Stimulated activated CD4-positive, alpha-beta T cell treated with anti-CD3 and anti-CD28 coated beads, Interleukin-4, amount 100 ng/mL, for 1 hour (primary cell): ENCODE data around the gene SLC24A3.

Experiments
- DNase-seq: peaks from one replicate; pipeline ENCODE4 v3.0.0-alpha.2; 2020

SLC24A3 gene

DNA sequence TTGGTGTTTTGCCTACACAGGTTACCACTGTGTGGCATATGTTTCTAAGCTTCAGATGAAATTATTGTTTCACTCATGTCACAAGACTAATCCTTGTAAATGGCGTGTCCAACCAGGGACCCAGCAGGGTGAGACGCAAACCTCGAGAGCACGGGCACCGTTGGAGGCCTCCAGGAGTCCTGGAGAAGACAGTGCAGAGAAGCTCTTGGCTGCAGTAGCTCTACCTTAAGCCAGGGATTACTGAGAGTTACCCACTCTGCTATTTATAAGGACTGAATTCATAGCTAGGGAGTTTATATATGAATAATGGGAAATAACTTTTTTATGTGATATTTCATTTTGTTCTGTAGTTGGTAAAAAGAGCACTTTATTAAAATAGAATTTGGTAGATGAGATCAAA, 137.4 kb downstream of the SLC24A3 start:
- DNase-seq = no peak

DNA sequence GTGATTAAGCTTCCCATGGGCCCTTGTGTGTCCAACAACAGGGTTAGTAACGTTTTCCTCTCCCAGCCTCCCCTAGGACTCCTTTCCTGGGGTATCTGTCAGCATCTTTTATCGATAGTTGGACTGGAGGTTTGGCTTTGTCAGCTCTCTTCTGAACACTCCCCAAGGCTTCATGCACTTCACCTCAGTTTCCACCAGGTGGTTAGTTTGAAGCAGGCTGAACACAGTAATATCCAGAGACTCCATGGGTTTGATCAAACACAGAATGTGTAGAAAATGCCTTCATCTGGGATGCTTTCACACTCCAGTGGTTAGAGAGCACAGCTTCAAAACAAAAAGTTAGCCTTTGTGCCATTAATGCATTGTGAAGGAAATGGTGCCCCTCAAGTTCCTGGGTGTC, 139.1 kb downstream of the SLC24A3 start:
- DNase-seq = no peak

DNA sequence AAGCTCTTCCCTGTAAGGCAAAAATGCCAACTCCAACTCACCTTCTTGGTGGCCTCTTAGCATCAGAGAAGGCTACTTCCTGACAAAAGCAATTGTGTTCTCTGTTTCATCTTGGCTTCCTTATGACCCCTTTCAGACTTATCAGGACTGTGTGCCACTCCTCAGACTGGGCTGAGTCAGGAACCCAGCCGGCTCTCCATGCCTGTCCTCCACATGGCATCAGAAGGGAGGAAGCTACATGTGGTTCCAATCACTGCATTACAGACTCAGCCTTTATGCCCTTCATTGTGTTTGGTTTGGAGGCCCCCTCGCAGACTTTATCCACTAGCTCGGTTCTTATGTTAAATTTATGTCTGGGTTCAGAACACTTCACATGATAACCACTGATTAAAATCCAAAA, 142.5 kb downstream of the SLC24A3 start:
- no peak for DNase-seq

DNA sequence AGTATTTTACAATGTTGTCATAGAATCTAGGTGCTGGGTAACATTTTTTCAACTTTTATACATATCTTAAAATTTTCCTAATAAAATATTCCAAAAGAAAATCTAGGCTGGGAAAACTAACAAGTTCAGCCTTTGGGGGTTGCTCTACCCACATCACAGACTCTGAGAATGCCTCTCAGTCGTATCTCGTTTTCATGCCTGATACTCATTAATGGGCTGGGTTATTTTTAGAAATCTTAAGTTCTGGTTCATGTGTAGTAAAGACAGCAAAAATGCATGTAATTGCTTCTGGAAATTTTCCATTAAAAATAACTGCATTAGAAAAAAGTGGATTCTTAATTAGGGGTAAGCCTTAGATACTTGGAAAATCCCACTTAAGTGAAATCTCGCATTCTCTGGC, 149.3 kb downstream of the SLC24A3 start:
- DNase-seq = no peak

DNA sequence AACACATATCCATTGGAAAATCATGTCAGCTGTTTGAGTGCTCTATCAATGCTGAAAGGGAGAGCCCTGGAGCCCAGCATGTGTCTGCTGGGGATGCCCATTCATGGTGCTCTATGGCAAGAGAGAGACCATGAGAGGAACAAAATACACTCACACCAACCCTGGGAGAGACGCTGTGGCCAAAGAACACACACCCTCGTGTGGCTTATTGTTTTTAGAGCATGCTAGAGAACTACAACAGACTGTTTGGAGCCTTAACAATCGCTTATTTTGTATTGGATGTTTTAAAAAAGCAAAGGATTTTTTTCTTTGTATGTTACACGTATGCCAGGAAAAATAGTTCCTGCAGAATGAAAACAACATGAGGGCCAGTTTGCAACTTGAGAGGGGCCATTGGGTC, 151.0 kb downstream of the SLC24A3 start:
- DNase-seq = no peak

DNA sequence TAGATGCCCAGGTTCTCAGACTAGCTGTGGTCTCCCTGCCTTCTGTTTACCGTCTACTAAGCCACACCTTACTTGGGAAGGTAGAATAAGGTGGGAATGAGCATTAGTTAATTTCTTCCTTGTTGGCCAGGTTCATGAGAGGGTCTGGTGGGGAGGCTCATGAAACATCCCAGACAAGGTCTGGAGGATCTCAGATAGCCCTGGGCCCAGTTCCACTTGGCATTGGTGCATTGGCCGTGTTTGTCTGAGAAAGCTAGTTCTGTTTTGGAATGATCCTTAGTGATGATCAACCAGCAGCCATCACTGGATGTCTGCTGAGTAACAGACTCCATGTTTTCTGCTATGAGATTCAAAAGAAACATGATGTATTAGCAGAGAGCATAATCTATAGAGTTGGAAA, 155.1 kb downstream of the SLC24A3 start:
- no peak for DNase-seq

DNA sequence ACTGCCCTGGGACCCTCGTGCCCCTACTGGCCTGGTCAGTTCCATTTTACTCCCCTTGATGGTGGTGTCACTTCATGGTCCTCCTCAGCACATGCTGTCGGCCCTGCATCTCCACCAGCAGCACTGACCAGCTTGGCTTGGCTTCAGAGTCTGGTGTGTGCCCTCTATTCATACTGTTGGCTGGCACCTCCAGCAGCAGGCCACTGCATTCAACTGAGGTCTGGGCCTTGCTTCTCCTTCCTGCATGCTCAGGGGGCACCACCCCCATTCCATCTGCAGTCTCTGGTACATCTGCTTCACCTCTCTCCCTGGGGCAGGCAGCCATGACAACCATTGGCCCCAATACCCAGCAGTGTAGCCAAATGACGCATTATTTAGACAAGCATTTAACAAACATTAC, 155.9 kb downstream of the SLC24A3 start:
- no peak for DNase-seq

DNA sequence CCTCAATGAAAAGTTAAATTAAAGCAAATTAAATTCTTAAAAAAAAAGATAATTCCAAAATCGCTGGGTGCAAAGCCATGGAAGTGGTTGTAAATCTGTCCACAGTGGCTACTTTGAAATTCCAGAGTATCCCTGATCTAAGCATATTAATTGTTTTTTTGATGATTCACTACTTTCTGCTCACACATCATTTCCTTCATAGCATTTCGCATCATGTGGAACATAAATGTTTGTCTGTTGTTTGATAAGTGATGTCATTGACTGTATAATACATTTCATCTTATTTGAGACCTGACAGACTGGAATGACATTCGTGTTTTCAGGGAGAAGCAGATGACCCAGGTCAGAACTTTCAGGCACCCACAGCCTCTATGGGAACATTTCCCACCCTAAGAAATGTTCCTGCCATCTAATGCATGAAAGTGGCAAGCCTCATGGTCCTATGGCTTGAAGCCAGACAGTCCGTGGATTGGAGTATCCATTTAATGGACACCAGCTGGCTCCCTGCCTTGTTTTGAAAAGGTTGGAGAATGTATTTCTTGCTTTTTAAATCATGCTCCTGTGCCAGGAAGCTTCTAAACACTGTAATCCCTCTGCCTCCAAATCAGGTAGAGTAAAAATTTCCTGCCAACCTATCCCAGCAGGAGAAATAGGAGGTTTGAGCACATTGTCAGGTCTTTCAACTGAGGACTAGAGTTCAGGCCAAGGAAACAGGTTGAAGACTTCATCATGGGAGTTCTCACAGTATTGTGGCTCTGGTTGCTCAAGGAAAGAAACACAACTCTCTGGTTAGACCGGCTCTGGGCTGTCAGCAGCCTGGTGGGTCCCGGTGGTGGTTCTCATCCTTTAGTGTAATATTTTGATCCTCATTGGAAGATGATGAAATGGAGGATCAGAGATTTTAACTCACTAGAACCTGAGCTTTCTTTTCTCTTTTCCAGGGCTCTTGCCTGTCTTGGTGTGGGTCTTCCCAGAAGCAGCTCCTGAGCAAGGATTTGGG, 157.9 kb downstream of the SLC24A3 start:
- no peak for DNase-seq

DNA sequence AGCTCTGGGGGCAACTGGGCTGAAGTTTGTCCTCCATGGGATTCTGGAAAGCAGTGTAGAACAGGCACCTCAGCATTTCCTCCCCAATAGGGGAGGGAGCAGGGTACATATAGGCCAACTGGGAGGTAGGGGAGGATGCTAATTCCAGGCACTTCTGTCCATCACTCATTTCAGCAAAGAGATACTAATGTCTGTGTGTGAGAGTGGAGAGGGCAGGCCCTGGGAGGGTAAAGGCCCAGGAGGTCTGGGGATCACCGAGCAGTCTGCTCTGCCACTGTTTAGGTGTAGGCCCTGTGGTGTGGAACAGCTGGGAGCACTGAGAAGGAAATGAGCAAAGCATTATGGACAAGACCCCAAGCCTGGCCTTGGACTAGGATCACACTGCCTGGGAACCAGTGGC, 158.7 kb downstream of the SLC24A3 start:
- DNase-seq = no peak

DNA sequence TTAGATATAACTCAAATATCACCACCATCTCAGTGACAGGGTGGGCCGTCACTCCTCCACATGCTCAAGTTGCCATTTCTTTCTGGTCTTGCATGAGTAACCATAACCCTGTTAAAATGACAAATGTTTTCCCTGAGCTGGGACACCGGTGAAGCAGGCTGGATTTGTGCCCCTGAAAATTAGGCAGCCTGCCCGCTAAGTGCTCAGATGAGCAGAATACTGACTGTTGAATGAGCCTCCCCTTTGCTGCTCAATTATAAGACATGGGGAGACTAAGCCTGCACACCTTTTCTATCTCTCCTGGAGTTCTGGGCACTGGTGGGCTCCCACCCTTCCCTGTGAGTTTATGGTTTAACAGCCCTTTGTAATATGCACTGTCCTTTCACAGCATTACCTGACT, 161.8 kb downstream of the SLC24A3 start:
- no peak for DNase-seq

DNA sequence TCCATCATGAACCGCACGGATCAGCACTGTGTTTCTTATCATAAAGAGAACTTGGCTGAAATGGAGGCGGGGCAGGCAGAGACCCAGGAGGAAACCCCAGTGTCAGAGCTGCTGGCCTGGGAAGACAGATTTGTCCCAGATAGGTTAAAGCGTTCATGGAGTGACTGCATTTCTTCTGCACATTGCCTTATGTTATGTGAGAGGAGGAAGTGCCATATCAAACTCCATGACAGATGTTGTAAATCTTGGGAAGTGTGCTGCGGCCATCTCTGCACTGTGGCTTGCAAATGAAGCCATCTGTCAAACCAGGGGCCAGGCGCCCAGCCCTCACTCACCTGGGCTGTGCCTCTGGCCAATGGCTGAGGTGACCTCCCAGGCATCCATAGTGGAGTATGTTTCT, 163.0 kb downstream of the SLC24A3 start:
- DNase-seq = no peak

DNA sequence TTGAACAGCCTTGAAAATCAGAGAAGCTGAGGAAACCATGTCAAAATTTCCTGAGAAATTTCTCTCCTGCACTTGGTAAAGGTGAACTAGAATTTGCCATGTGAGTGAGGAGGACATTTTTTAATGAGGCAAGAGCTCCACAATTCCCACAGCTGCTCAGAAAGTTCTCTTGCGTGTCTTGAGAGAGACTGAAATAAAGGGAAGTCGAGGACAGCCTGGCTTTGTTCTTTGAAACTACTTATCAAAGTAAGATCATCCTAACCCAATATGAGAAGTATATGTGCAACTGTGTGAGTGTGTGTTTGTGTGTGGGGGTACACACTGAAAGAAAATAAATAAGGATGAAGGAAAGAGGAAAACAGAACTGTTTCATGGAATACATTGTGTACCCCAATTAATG, 163.4 kb downstream of the SLC24A3 start:
- DNase-seq = no peak

DNA sequence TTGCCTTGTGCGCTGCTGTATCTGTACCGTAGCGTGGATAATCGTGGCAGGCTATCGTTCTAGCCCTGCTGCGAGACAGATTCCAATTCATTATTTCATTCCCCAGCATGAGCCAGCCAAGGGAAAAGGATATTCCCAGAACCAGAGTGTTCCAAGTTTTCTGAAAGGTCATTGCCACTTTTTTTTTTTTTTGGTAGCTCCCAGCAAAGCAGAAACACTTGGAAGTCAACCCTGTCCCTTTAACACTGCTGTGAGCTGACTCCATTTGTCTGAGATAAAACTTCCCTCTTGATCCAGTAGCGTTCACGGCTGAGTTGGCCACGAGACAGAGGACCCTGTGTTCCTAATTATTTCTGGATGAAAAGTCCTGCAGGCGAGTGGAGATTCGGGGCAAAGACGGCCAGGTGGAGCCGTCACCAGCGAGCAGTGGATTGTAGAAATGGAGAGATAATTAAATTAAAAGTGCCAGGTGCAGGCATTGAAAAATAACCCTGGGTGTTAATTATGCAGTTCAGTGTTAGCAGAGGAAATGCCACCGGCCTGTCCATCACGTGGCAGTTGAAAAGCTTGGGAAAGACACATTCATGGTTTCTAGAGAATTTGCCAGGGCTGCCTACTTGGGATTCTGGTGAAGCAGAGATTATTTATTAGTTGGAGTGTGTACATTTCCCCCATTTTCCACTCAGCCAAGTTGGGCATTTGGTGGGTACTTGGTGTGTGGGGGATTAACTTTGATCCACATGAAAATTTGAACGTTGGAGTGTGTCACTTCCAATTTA, 164.2 kb downstream of the SLC24A3 start:
- DNase-seq = no peak

DNA sequence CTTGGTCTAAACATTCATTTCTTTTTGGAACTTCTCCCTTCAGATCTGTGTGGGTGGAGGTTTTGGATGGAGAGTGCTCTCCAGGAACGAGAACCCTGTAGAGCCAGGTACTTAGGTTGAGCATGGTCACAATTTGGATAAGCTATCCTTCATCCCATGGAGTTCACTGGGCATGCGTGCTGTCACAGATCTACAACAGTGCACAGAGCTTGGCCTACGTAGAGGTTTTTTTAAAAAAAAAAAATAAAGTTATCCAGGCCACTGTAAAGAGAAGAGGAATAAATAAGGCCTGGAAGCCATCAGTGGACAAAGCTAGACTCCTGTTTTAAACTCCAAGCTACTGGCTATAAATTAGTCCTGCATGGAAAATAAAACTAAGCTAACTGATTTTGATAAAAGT, 165.6 kb downstream of the SLC24A3 start:
- no peak for DNase-seq

DNA sequence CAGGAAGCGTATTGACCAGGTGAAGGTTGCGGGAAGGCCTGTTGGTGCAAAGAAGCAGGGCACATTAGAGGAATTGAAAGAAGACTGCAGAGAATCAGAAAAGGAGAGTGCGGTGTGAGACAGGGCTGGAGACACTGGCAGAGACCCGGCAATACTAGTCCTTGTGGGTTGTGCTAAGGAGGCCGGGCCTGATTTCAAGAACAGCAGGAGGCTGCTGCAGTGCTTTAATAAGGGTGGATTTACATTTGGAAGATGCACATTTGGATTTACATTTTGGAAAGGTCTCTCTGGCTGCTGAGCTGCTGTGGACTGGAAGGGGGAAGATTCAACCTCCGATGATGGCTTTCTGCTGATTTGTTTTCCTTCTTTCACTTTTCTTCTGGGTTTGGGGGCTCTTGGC, 167.8 kb downstream of the SLC24A3 start:
- DNase-seq = no peak

DNA sequence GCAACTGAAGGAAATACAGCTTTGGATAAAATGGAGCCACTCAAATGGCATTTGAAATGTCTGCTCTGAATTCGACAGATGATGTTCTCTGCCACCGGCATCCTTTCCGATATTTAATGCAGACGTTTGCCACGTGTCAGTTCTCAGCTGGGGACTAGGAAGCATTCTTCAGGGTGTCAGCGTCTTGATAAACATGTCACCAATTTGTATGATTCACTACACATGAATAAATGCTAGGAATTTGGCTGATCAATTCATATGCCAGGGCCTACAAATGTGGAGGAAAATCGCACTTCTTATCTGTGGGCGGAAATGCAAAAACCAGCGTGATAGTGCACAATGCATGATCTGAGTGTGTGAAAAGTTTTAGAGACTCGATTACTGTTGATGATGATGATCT, 169.5 kb downstream of the SLC24A3 start:
- DNase-seq = no peak

DNA sequence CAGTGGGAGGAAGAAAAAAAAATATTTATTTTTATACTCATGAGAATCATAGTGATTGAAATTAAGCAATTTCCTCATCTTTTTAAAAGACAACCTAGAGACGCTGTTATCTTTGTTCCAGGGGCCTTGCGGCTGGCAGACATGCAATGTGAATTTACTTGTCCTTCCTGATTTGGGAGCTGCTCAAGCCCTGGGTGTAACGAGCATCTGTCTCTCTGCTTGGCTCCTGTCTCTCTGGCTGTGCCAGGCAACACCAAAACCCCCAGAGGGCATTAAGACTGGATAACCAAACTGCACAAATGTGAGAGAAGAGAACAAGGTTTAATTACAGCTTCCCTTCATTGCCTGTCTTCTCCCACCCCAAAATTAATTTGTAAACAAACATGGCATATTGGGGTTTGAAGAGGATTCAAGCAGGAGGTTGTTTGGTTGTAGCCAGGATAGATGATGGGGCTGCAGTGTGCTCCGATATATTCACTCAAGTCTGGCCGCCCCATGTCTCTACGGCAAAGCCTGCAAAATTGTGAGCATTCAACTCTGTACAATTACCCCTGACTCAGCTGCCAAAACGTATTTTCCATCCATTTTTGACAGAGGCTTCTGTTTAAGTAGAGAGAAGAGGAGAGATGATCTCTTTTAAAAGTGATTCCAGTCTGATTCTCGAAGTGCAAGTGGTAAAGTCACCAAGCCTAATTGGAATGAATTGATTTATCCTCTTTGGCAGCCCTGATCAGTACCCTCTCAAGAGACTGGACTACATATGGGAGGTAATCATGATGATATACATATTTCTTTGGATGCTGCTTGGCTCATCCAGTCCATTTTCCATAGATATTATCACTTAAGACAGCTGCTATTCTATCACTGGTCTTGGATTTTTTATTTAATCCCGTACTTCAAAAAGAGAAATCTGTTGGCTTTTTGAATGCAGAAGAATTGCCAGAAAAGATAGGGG, 170.2 kb downstream of the SLC24A3 start:
- no peak for DNase-seq

DNA sequence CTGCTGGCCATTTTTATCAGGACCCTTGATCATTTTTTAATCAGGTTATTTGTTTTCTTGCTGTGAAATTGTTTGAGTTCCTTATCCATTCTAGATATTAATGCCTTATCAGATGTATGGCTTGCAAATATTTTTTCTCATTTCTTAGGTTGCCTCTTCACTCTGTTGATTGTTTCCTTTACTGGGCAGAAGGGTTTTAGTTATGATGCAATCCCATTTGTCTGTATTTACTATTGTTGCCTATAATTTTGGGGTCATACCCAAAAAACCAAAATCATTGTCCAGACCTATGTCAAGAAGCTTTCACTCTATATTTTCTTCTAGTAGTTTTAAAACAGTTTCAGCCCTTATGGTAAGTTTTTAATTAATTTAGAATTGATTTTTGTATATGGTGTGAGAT, 172.5 kb downstream of the SLC24A3 start:
- no peak for DNase-seq

DNA sequence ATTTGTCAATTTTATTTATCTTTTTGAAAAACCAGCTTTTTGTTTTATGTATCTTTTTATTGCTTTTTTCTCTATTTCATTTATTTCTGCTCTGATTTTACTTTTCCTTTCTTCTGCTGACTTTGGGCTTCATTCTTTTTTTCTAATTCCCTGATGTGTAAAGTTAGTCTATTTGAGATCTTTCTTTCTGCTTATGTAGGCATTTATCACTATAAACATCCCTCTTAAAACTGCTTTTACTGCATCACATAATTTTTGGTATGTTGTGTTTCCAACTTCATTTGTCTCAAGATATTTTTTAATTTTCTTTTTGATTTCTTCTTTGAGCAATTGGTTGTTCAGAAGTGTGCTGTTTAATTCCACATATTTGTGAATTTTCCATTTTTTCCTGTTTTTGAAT, 174.8 kb downstream of the SLC24A3 start:
- DNase-seq = no peak

DNA sequence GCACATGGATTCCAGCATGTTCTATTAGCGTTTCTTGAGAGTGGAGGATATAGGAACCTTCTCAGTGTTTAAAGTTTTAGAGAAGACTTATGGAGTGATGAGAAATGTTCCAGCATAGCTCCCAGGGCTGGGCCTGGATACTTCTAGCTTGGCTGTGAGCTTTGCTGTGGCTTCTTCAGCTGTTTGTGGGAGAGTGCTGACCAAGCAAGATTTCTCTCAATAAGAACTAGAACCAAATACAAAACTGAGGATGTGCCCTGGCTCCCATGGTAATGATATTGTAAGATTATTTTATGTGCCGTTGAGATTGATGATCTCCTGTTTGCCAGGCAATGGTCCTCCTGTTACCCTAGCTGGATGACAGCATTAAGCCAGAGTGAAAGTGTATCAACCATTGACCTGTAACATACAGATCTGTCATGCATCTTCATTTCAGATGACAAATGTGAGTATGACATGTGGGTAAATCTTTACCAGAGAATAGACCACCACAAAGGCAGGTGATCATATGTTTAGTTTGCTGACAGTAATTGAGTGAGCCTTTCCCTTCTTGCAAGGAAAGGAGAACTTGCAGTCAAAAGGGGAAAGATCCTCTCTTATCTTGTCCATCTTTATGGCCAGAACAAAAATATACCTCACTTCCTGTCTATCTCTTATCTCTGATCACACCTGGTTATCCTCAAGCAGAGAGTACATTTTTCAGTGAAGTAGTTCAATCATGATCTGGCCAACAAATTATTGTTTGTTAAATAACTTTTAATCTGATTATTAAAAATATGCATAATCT, 180.1 kb downstream of the SLC24A3 start:
- no peak for DNase-seq

DNA sequence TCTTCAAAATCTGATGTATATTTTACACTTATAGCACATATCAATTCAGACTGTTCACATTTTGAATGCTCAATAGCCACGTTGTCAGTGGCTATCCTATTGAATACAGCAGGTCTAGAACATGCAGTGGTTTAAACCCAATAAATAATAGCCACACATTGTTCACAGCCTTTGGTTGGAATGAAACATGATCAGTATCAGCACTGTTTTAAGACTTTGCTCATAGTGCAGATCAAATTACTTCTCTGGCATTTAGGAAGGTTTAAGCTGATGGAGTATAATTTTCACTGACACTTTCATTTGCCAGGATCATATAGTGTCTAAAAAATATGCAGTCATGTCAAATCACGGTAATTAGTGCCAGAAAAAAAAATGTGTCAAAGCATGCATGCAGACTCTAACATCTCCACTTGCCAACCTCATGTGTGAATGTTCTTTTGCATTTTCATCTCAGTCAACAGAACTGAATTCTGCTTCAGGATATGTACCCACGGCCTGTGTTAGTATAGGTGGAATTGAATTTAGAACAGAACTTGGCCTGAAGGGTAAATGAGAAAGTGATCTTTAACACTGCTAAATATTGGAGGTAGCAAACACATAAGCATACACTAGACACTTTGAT, 184.1 kb downstream of the SLC24A3 start:
- no peak for DNase-seq

DNA sequence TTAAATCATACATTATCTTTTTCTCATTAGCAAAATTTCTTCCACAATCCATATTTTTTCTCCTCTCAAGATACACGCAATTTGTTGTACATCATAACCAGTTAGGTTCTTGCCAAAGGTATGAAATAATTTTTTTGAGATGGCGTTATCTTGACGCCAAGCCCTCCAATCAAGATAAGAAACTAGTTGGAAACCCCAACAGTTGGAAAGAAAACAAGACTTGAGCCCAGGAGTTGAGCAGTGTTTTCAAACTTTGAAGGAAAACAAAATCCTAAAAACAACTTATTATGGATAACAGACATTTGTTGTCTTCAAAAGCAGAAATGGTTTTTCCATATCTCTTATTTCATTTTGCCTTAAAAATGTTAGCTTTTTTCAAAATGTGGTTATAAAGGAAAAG, 184.8 kb downstream of the SLC24A3 start:
- no peak for DNase-seq
